IPS DF 6.9 (cell line): ENCODE measurements around the gene HLA-DPA1.

Source experiments
- DNase-seq: peaks from one replicate; pipeline ENCODE4 v3.0.0-alpha.2; 2013; ENCODE audit warnings: low read depth, low spot score
- H3K27ac ChIP-seq: one replicate; pipeline ENCODE4 v1.5.1; 2013; ENCODE audit warnings: low read length, control low read depth
- H3K27me3 ChIP-seq: 2 replicates; pipeline ENCODE4 v1.6.1; 2013; ENCODE audit warnings: mild to moderate bottlenecking, low read length; ENCODE audit not compliant: control insufficient read depth, insufficient read depth
- H3K36me3 ChIP-seq: 2 replicates; pipeline ENCODE4 v1.6.1; 2013; ENCODE audit warnings: low read length; ENCODE audit not compliant: control insufficient read depth, insufficient read depth
- H3K4me1 ChIP-seq: 2 replicates; pipeline ENCODE4 v1.6.1; 2013; ENCODE audit warnings: low read length; ENCODE audit not compliant: control insufficient read depth, insufficient read depth
- H3K4me3 ChIP-seq: 2 replicates; pipeline ENCODE4 v1.5.1; 2013; ENCODE audit warnings: mild to moderate bottlenecking, low read length
- H3K9me3 ChIP-seq: 2 replicates; pipeline ENCODE4 v1.6.1; 2013; ENCODE audit warnings: low read length, inconsistent platforms; ENCODE audit not compliant: control insufficient read depth, insufficient read depth
- WGBS: extraction: QIAGEN DNeasy Blood & Tissue Kit; methylation state at CpG from one replicate; pipeline ENCODE4 v1.1.7; 2013; ENCODE audit warnings: mixed read lengths, missing lambda C conversion rate; ENCODE audit not compliant: insufficient read length, insufficient coverage; 5-methylcytosine and 5-hydroxymethylcytosine counted together

The HLA-DPA1 gene

GRCh38 chr6:33036535-33036934 lies 36.9 kb downstream of the HLA-DPA1 start:
- Histone ChIP-seq H3K27ac (no peak overlapping the region), H3K36me3 (no peaks in the 10 kb centered on the region), H3K9me3 (no peaks in the 10 kb centered on the region), H3K27me3 (no peaks in the 10 kb centered on the region), H3K4me3 (no peak overlapping the region), H3K4me1 (no peaks in the 10 kb centered on the region)
- no peak for DNase-seq
- WGBS, result no CpG with 5 or more reads among the region's 1 CpG

GRCh38 chr6:33034554-33034953 lies 38.9 kb downstream of the HLA-DPA1 start:
- H3K9me3 ChIP-seq, result no peaks in the 10 kb centered on the region
- WGBS, result no CpG with 5 or more reads among the region's 1 CpG
- H3K27me3 ChIP-seq, result no peaks in the 10 kb centered on the region
- H3K27ac ChIP-seq, result no peak overlapping the region
- H3K4me3 ChIP-seq, result no peak overlapping the region
- H3K36me3 ChIP-seq, result no peaks in the 10 kb centered on the region
- H3K4me1 ChIP-seq, result no peaks in the 10 kb centered on the region
- no peak for DNase-seq

GRCh38 chr6:33030245-33030644 lies 43.2 kb downstream of the HLA-DPA1 start:
- no CpG with 5 or more reads among the region's 3 CpGs for WGBS
- Histone ChIP-seq H3K36me3 (no peaks in the 10 kb centered on the region), H3K27me3 (no peaks in the 10 kb centered on the region), H3K9me3 (no peaks in the 10 kb centered on the region), H3K27ac (no peak overlapping the region), H3K4me3 (no peak overlapping the region), H3K4me1 (no peaks in the 10 kb centered on the region)
- DNase-seq, result no peak

GRCh38 chr6:33029328-33030184 lies 43.9 kb downstream of the HLA-DPA1 start:
- Histone ChIP-seq H3K9me3 (no peaks in the 10 kb centered on the region), H3K27me3 (no peaks in the 10 kb centered on the region), H3K4me1 (no peaks in the 10 kb centered on the region), H3K4me3 (no peak overlapping the region), H3K27ac (no peak overlapping the region), H3K36me3 (no peaks in the 10 kb centered on the region)
- DNase-seq, result no peak
- WGBS, result no CpG with 5 or more reads among the region's 6 CpGs

- Histone ChIP-seq H3K27me3 (no peaks in the 10 kb centered on the region), H3K4me3 (no peak overlapping the region), H3K27ac (no peak overlapping the region), H3K4me1 (no peaks in the 10 kb centered on the region), H3K9me3 (no peaks in the 10 kb centered on the region), H3K36me3 (no peaks in the 10 kb centered on the region)
- DNase-seq, result no peak
- no CpG with 5 or more reads among the region's 1 CpG for WGBS
Measured at GRCh38 chr6:33028220-33028849, 45.1 kb downstream of the HLA-DPA1 start.

GRCh38 chr6:33024521-33024920 lies 48.9 kb downstream of the HLA-DPA1 start:
- H3K36me3 ChIP-seq, result no peaks in the 10 kb centered on the region
- DNase-seq, result no peak
- H3K4me1 ChIP-seq, result no peaks in the 10 kb centered on the region; the same call in 1 of the 2 replicates

GRCh38 chr6:33023536-33023935 lies 49.9 kb downstream of the HLA-DPA1 start:
- DNase-seq, result no peak
- Histone ChIP-seq H3K9me3 (no peaks in the 10 kb centered on the region), H3K36me3 (no peaks in the 10 kb centered on the region), H3K27me3 (no peaks in the 10 kb centered on the region), H3K27ac (no peak overlapping the region), H3K4me1 (peaks cover 1% of the 10 kb centered on the region), H3K4me3 (no peak overlapping the region)
- no CpG with 5 or more reads among the region's 3 CpGs for WGBS

More at GRCh38 chr6:33024521-33024920, 48.9 kb downstream of the HLA-DPA1 start:
- Histone ChIP-seq H3K9me3 (no peaks in the 10 kb centered on the region), H3K27ac (no peak overlapping the region), H3K4me3 (no peak overlapping the region), H3K27me3 (no peaks in the 10 kb centered on the region)

GRCh38 chr6:33021917-33022316 lies 51.5 kb downstream of the HLA-DPA1 start:
- no peak overlapping the region for H3K4me3 ChIP-seq
- no peak for DNase-seq
- H3K9me3 ChIP-seq, result no peaks in the 10 kb centered on the region
- no peaks in the 10 kb centered on the region for H3K27me3 ChIP-seq
- H3K27ac ChIP-seq, result no peak overlapping the region
- no CpG with 5 or more reads among the region's 11 CpGs for WGBS
- H3K4me1 ChIP-seq, result peaks cover 1% of the 10 kb centered on the region
- H3K36me3 ChIP-seq, result no peaks in the 10 kb centered on the region

GRCh38 chr6:33019372-33019771 lies 54.1 kb downstream of the HLA-DPA1 start:
- no peak for DNase-seq
- H3K9me3 ChIP-seq, result no peaks in the 10 kb centered on the region
- no peak overlapping the region for H3K27ac ChIP-seq
- H3K4me1 ChIP-seq, result peaks cover 1% of the 10 kb centered on the region
- no peaks in the 10 kb centered on the region for H3K36me3 ChIP-seq
- no peak overlapping the region for H3K4me3 ChIP-seq
- no peaks in the 10 kb centered on the region for H3K27me3 ChIP-seq

GRCh38 chr6:33018904-33019303 lies 54.5 kb downstream of the HLA-DPA1 start:
- H3K4me3 ChIP-seq, result no peak overlapping the region
- no peaks in the 10 kb centered on the region for H3K27me3 ChIP-seq
- H3K9me3 ChIP-seq, result no peaks in the 10 kb centered on the region
- peaks cover 1% of the 10 kb centered on the region for H3K4me1 ChIP-seq
- H3K27ac ChIP-seq, result no peak overlapping the region
- no peaks in the 10 kb centered on the region for H3K36me3 ChIP-seq
- no peak for DNase-seq
- WGBS, result no CpG with 5 or more reads among the region's 6 CpGs

- H3K27ac ChIP-seq, result no peak overlapping the region
- H3K27me3 ChIP-seq, result no peaks in the 10 kb centered on the region
- DNase-seq, result no peak
- peaks cover 1% of the 10 kb centered on the region for H3K4me1 ChIP-seq
- no peak overlapping the region for H3K4me3 ChIP-seq
- H3K36me3 ChIP-seq, result no peaks in the 10 kb centered on the region
- no peaks in the 10 kb centered on the region for H3K9me3 ChIP-seq
Measured at GRCh38 chr6:33018418-33018817, 55.0 kb downstream of the HLA-DPA1 start.
